ENCODE measurements around the gene MYL6B.

MYL6B gene

GRCh38 chr12:56122637-56123036 is 29.8 kb upstream of the MYL6B start:
- DNase-seq (ENCODE audit: low read depth in 2 of 2): no peak

- no peak for DNase-seq (ENCODE audit: low read depth in 2 of 2)
These were observed 28.3 kb upstream of the MYL6B start for GRCh38 chr12:56124133-56124532.

GRCh38 chr12:56126732-56127239 is 25.6 kb upstream of the MYL6B start:
- no peak for DNase-seq (ENCODE audit: low read depth in 2 of 2)

GRCh38 chr12:56127485-56127887 is 24.9 kb upstream of the MYL6B start:
- DNase-seq (ENCODE audit: low read depth in 2 of 2): no peak

- peak; percentile 93 to 97 for DNase-seq (ENCODE audit: low read depth in 2 of 2)
These were observed 24.3 kb upstream of the MYL6B start, which contains the start of gene ESYT1 for GRCh38 chr12:56127888-56128669. ESYT1 (plus strand) TSS chr12:56128267; CDS start chr12:56128320, 53 bp downstream.

- no peak for DNase-seq (ENCODE audit: low read depth in 2 of 2)
These were observed 23.6 kb upstream of the MYL6B start for GRCh38 chr12:56128670-56129205.

GRCh38 chr12:56129206-56129941 is 23.0 kb upstream of the MYL6B start:
- DNase-seq (ENCODE audit: low read depth in 2 of 2): peak in 1 of 2 experiments; percentile 60

GRCh38 chr12:56129942-56130495 is 22.4 kb upstream of the MYL6B start:
- DNase-seq (ENCODE audit: low read depth in 2 of 2): no peak

- no peak for DNase-seq (ENCODE audit: low read depth in 2 of 2)
These were observed 21.5 kb upstream of the MYL6B start for GRCh38 chr12:56130876-56131275.

GRCh38 chr12:56134897-56135296 is 17.5 kb upstream of the MYL6B start:
- DNase-seq (ENCODE audit: low read depth in 2 of 2): no peak

GRCh38 chr12:56137853-56138571 is 14.4 kb upstream of the MYL6B start:
- DNase-seq (ENCODE audit: low read depth in 2 of 2): no peak

GRCh38 chr12:56141946-56142784 is 10.2 kb upstream of the MYL6B start:
- DNase-seq (ENCODE audit: low read depth in 2 of 2): no peak

- DNase-seq (ENCODE audit: low read depth in 2 of 2): no peak
These were observed 9.2 kb upstream of the MYL6B start for GRCh38 chr12:56143217-56143616.

GRCh38 chr12:56143870-56144269 is 8.5 kb upstream of the MYL6B start:
- DNase-seq (ENCODE audit: low read depth in 2 of 2): no peak

- DNase-seq (ENCODE audit: low read depth in 2 of 2): no peak
These were observed 7.2 kb upstream of the MYL6B start for GRCh38 chr12:56145217-56145616.

GRCh38 chr12:56146492-56147460 is 5.6 kb upstream of the MYL6B start:
- DNase-seq (ENCODE audit: low read depth in 2 of 2): no peak

GRCh38 chr12:56150563-56150962 is 1.8 kb upstream of the MYL6B start:
- no peak for DNase-seq (ENCODE audit: low read depth in 2 of 2)

- peak; percentile 42 to 66 for DNase-seq (ENCODE audit: low read depth in 2 of 2)
These were observed 685 bp upstream of the MYL6B start for GRCh38 chr12:56151672-56152131.
